DOHH2 (cell line): Measurements from ENCODE around the gene TTC21A.

ENCODE experiments used
- H3F3A ChIP-seq: fragments of 200-600 bp; sonication (generic), shearing (Covaris generic); 2 replicates; pipeline ENCODE4 v1.6.0; 2016; ENCODE audit warnings: antibody characterized with exemption, mild to moderate bottlenecking; ENCODE audit not compliant: control insufficient read depth, insufficient read depth
- H3K27ac ChIP-seq: fragments of 200-600 bp; sonication (generic); 2 replicates; pipeline ENCODE4 v1.5.1; 2014; ENCODE audit warnings: low read depth, mild to moderate bottlenecking, low read length, moderate library complexity
- H3K27me3 ChIP-seq: fragments of 200-600 bp; sonication (generic); 2 replicates; pipeline ENCODE4 v1.6.1; 2014; ENCODE audit warnings: mild to moderate bottlenecking, low read length, mixed read lengths; ENCODE audit not compliant: control insufficient read depth
- H3K36me3 ChIP-seq: fragments of 200-600 bp; sonication (generic); 2 replicates; pipeline ENCODE4 v1.6.1; 2014; ENCODE audit warnings: mild to moderate bottlenecking, low read length, moderate library complexity, mixed read lengths; ENCODE audit not compliant: control insufficient read depth
- H3K4me1 ChIP-seq: fragments of 200-600 bp; sonication (generic); 2 replicates; pipeline ENCODE4 v1.6.1; 2014; ENCODE audit warnings: mild to moderate bottlenecking, low read length, mixed read lengths; ENCODE audit not compliant: control insufficient read depth
- H3K4me2 ChIP-seq: fragments of 200-600 bp; sonication (generic); 2 replicates; pipeline ENCODE4 v1.6.0; 2014; ENCODE audit warnings: mild to moderate bottlenecking, low read length, moderate library complexity
- H3K4me3 ChIP-seq: fragments of 200-600 bp; sonication (generic); 2 replicates; pipeline ENCODE4 v1.5.1; 2014; ENCODE audit warnings: mild to moderate bottlenecking, low read length, mixed read lengths
- H3K79me2 ChIP-seq: fragments of 200-600 bp; sonication (generic); 2 replicates; pipeline ENCODE4 v1.6.1; 2014; ENCODE audit warnings: mild to moderate bottlenecking, low read length, mixed read lengths; ENCODE audit not compliant: control insufficient read depth
- H3K9me2 ChIP-seq: fragments of 200-600 bp; sonication (generic); replicated peaks from 2 replicates; pipeline ENCODE4 v1.6.1; 2014; ENCODE audit warnings: mild to moderate bottlenecking, low read length, mixed read lengths; ENCODE audit not compliant: control insufficient read depth
- H3K9me3 ChIP-seq: fragments of 200-600 bp; sonication (generic); 2 replicates; pipeline ENCODE4 v1.6.1; 2014; ENCODE audit warnings: antibody characterized with exemption, low read length, mixed read lengths; ENCODE audit not compliant: control insufficient read depth, insufficient read depth
- H4K20me1 ChIP-seq: fragments of 200-600 bp; sonication (generic); 2 replicates; pipeline ENCODE4 v1.6.0; 2014; ENCODE audit warnings: low read depth, mild to moderate bottlenecking, antibody characterized with exemption, low read length, moderate library complexity; ENCODE audit not compliant: control insufficient read depth, insufficient read depth
- CTCF ChIP-seq: fragments of 200-600 bp; sonication (generic); IDR thresholded peaks from one replicate; pipeline ENCODE4 v1.5.1; 2014; ENCODE audit warnings: antibody characterized with exemption, mild to moderate bottlenecking, low read depth, low read length; ENCODE audit not compliant: poor library complexity, severe bottlenecking
- EZH2phosphoT487 ChIP-seq: fragments of 200-600 bp; sonication (generic); IDR thresholded peaks from 2 replicates; pipeline ENCODE4 v1.6.1; 2017; ENCODE audit warnings: borderline replicate concordance, mild to moderate bottlenecking, antibody characterized with exemption, low read length, moderate library complexity, mixed read lengths

The TTC21A gene

GRCh38 chr3:39158148-39158715 is 50.8 kb downstream of the TTC21A start:
- no peaks in the 10 kb centered on the region for H4K20me1 ChIP-seq
- H3F3A ChIP-seq: no peaks in the 10 kb centered on the region

GRCh38 chr3:39164414-39164813 is 56.9 kb downstream of the TTC21A start:
- no peaks in the 10 kb centered on the region for H3K36me3 ChIP-seq
- H3K27ac ChIP-seq: no peak overlapping the region
- H3K4me3 ChIP-seq: no peak overlapping the region
- no peaks in the 10 kb centered on the region for H3K9me3 ChIP-seq
- H3K79me2 ChIP-seq: no peaks in the 10 kb centered on the region
- H3K27me3 ChIP-seq: no peaks in the 10 kb centered on the region
- no peaks in the 10 kb centered on the region for H3K4me1 ChIP-seq
- H3F3A ChIP-seq: no peaks in the 10 kb centered on the region
- no peaks in the 10 kb centered on the region for H4K20me1 ChIP-seq
- no peaks in the 10 kb centered on the region for H3K9me2 ChIP-seq
- no peak for TF ChIP-seq EZH2phosphoT487
- no peak for TF ChIP-seq CTCF
- no peak overlapping the region for H3K4me2 ChIP-seq

More at GRCh38 chr3:39158148-39158715, 50.8 kb downstream of the TTC21A start:
- Histone ChIP-seq H3K9me3 (no peaks in the 10 kb centered on the region), H3K4me2 (no peak overlapping the region), H3K79me2 (peaks cover under 1% of the 10 kb centered on the region), H3K4me1 (no peaks in the 10 kb centered on the region), H3K27ac (no peak overlapping the region), H3K27me3 (peaks cover 4% of the 10 kb centered on the region; the same call in 1 of the 2 replicates), H3K9me2 (no peaks in the 10 kb centered on the region), H3K36me3 (no peaks in the 10 kb centered on the region), H3K4me3 (no peak overlapping the region)
- TF ChIP-seq CTCF: no peak
- TF ChIP-seq EZH2phosphoT487: no peak

- H3K9me3 ChIP-seq: no peaks in the 10 kb centered on the region
- no peak overlapping the region for H3K4me3 ChIP-seq
- no peaks in the 10 kb centered on the region for H3K36me3 ChIP-seq
- TF ChIP-seq EZH2phosphoT487 (no peak), CTCF (no peak)
- no peaks in the 10 kb centered on the region for H3K79me2 ChIP-seq
- no peaks in the 10 kb centered on the region for H3K9me2 ChIP-seq
- no peak overlapping the region for H3K27ac ChIP-seq
- no peak overlapping the region for H3K4me2 ChIP-seq
- H3K27me3 ChIP-seq: no peaks in the 10 kb centered on the region
- no peaks in the 10 kb centered on the region for H3F3A ChIP-seq
- no peaks in the 10 kb centered on the region for H3K4me1 ChIP-seq
- no peaks in the 10 kb centered on the region for H4K20me1 ChIP-seq
Observed at GRCh38 chr3:39165518-39165917, 58.0 kb downstream of the TTC21A start.
